ENCODE measurements around the gene FAM3C.
A peak's percentile ranks its signal among the peaks of the same experiment; 100 is the strongest.
"Not testable (repeated sequence)": the region's sequence is repeated elsewhere in the genome, so short reads cannot be mapped to it uniquely, and the experiment has no call there.

The FAM3C gene

DNA sequence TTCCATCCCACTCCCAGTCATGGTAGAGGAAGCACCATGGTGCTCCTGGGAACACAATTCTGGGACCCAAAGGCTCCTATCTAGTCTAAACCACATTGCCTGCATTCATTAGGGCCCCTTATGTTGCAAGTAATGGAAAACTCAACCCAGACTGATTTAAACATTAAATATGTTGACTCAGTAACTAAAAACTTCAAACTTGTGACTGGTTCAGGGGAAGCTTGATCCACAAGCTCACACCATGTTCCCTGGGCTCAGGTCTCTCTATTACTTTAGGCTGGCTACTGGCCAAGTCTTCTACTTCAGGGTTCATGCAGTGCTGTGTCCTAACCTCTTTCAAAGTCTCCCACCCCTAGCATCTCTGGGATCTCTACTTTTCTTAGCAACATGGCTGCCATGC, 54.2 kb downstream of the FAM3C start:
- H3K4me3 ChIP-seq (ENCODE audit: low read depth, low read length): no peak overlapping the region
- no peak for DNase-seq (ENCODE audit: low read depth)

DNA sequence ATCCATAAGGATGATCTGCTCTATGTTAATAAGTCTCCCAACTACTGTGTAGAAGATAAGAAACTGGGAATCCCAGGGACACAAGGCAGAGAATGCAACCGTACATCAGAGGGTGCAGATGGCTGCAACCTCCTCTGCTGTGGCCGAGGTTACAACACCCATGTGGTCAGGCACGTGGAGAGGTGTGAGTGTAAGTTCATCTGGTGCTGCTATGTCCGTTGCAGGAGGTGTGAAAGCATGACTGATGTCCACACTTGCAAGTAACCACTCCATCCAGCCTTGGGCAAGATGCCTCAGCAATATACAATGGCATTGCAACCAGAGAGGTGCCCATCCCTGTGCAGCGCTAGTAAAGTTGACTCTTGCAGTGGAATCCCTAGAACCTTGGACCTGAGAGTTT, 57.0 kb downstream of the FAM3C start:
- H3K4me3 ChIP-seq (ENCODE audit: low read depth, low read length): no peak overlapping the region
- DNase-seq (ENCODE audit: low read depth): no peak

DNA sequence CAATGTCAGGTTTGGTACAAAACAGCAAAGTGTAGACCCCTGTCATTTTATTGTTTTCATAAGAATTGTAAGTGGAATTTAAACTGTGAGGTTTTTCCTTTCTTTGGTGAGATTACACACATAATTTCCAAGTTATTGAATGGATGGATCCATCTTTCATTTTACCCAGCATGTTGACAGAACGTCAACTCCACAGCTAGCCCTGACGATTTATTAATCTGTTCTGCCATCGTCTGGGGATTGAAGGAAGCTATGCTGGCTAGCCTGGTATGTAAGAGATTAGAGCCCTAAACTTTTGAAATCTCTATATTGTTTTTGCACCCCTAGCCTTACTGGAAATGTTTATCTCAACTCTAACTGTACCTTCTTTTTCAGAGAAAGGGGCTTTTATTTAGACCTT, 58.7 kb downstream of the FAM3C start:
- no peak for DNase-seq (ENCODE audit: low read depth)
- no peak overlapping the region for H3K4me3 ChIP-seq (ENCODE audit: low read depth, low read length)

- DNase-seq (ENCODE audit: low read depth): no peak
- H3K4me3 ChIP-seq (ENCODE audit: low read depth, low read length): no peak overlapping the region
These were observed 59.5 kb downstream of the FAM3C start for GRCh38 chr7:121336579-121336978.

DNA sequence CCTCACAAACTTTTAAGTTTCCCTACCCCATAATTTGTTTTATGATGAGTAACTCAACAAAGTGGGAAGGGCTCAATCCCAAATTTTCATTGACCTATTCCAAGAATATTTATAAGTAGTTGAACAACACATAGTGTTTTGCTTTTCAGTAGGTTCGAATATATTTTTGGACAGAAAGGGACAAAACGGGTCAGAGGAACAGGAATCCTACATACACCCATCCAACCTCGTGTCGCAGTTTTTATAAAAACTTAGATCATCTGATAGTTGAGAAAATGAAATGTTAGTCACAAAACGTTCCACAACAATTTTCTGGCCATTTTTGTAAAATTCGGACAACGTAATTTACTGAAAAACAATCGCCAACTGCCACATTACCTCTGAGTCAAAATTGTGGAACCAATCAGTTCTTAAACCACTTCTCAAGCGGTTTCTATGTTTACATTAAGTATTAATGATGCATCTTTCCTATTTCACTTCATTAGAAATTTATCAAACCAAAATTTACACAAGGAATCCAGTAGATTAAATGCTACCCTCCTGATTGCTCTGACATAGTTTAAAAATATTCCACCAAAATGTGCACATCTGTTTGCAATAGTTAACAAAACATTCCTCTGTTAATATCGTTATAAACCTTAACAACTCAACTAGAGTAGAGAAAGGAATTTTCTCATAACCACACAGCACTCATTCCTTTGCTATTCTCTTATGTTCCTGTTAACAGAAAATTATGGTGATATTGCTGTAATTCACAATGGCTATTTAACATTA, 61.0 kb downstream of the FAM3C start:
- H3K4me3 ChIP-seq (ENCODE audit: low read depth, low read length): no peak overlapping the region
- no peak for DNase-seq (ENCODE audit: low read depth)

GRCh38 chr7:121334376-121334775, 61.7 kb downstream of the FAM3C start:
- no peak overlapping the region for H3K4me3 ChIP-seq (ENCODE audit: low read depth, low read length)
- no peak for DNase-seq (ENCODE audit: low read depth)

DNA sequence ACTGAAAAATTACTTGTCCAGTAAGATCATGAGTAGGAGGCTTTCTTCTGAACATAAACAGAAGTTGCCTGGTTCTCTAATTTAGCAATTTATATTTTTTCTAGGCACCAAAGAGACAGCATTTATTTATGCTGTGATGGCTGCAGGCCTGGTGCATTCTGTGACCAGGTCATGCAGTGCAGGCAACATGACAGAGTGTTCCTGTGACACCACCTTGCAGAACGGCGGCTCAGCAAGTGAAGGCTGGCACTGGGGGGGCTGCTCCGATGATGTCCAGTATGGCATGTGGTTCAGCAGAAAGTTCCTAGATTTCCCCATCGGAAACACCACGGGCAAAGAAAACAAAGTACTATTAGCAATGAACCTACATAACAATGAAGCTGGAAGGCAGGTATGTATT, 64.5 kb downstream of the FAM3C start:
- no peak for DNase-seq (ENCODE audit: low read depth)
- H3K4me3 ChIP-seq (ENCODE audit: low read depth, low read length): no peak overlapping the region

- no peak for DNase-seq (ENCODE audit: low read depth)
- no peak overlapping the region for H3K4me3 ChIP-seq (ENCODE audit: low read depth, low read length)
These were observed 65.1 kb downstream of the FAM3C start for GRCh38 chr7:121331048-121331447.

DNA sequence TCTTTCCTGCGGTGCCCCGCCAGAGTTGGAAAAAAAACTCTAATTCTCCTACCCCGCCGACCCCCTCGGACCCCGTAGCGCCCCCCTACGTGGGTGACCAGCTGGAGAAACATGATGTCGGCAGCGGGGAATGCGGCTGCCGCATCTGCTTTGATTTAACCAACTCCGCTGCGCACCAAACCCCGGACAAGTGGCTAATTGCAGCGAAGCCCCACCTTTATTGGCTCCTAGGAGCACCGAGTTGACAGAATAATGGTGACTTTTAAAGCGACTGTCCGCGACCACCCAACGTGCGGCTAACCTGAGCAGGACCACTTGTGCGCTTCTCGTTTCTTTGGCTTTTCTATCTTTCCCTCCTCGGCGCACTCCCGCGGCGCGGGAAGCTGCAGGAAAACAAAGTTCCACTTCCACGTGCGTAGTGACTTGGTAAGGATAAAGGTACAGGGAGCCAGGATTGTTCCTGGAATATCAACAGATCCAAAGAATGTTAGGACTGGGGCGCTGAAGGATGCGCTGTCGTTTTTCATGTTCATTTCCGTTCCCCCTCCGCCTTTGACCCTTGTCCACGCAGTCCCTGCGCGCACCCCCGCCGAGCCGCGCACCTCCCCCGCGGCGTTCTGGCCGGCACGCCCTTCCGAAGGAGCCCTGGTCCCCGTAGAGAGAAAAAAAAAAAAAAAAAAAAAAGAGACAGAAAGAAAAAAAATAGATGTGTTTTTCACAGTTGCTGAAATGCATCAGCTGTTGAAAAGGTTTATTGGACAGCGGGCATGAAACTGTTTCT, 65.9 kb downstream of the FAM3C start:
- no peak for DNase-seq (ENCODE audit: low read depth)
- peak overlapping the region; percentile 57 for H3K4me3 ChIP-seq (ENCODE audit: low read depth, low read length)

GRCh38 chr7:121329191-121330052, 66.7 kb downstream of the FAM3C start:
- DNase-seq (ENCODE audit: low read depth): no peak
- H3K4me3 ChIP-seq (ENCODE audit: low read depth, low read length): peak overlapping the region; percentile 57

GRCh38 chr7:121328508-121329190, 67.5 kb downstream of the FAM3C start, which contains the start of gene WNT16:
Gene WNT16, plus strand, starts transcription at chr7:121329000. Its CDS starts 293 bp downstream, at chr7:121329293.
- H3K4me3 ChIP-seq (ENCODE audit: low read depth, low read length): peak within 1 kb of the TSS; percentile 57
- DNase-seq (ENCODE audit: low read depth): no peak

DNA sequence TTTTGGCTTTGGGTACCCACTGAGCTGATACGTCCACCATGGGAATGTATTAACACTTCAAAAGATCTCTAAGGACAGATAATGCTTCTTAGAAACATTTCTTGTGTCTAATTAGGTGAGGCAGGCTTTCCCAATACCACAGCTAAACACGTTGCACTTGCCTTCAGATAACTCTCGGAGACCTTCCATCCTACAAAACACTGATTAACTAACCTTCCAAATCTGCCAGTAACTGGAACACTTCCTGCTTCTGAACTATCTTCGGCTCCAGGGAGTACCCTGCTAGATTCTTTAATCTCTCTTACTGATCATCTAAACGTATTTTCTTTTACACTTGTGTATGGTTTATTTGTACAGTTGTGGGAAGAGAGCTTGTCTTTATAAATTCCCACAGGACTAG, 68.4 kb downstream of the FAM3C start:
- no peak overlapping the region for H3K4me3 ChIP-seq (ENCODE audit: low read depth, low read length)
- no peak for DNase-seq (ENCODE audit: low read depth)

- DNase-seq (ENCODE audit: low read depth): no peak
- H3K4me3 ChIP-seq (ENCODE audit: low read depth, low read length): no peak overlapping the region
These were observed 72.4 kb downstream of the FAM3C start for GRCh38 chr7:121323515-121324302.

DNA sequence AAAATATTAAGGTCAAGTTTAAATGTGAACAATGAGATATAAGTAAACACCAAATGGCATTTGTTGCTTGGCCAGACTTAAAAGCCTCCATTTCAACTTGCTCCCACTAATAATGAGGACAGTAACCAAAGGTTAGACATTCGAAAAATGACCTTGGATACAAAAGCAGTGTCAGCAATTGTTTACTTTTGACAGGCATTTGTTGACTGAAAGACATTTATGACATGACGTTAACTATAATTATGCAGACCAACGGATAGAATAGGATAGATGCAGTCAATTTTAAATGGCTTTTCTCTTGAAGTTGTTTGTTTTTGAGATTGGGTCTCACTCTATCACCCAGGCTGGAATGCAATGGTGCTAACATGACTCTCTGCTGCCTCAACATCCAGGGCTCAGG, 73.6 kb downstream of the FAM3C start:
- H3K4me3 ChIP-seq (ENCODE audit: low read depth, low read length): no peak overlapping the region
- DNase-seq (ENCODE audit: low read depth): no peak

GRCh38 chr7:121315170-121315569, 80.9 kb downstream of the FAM3C start:
- not testable (repeated sequence) for DNase-seq (ENCODE audit: low read depth); H3K4me3 ChIP-seq (ENCODE audit: low read depth, low read length)

DNA sequence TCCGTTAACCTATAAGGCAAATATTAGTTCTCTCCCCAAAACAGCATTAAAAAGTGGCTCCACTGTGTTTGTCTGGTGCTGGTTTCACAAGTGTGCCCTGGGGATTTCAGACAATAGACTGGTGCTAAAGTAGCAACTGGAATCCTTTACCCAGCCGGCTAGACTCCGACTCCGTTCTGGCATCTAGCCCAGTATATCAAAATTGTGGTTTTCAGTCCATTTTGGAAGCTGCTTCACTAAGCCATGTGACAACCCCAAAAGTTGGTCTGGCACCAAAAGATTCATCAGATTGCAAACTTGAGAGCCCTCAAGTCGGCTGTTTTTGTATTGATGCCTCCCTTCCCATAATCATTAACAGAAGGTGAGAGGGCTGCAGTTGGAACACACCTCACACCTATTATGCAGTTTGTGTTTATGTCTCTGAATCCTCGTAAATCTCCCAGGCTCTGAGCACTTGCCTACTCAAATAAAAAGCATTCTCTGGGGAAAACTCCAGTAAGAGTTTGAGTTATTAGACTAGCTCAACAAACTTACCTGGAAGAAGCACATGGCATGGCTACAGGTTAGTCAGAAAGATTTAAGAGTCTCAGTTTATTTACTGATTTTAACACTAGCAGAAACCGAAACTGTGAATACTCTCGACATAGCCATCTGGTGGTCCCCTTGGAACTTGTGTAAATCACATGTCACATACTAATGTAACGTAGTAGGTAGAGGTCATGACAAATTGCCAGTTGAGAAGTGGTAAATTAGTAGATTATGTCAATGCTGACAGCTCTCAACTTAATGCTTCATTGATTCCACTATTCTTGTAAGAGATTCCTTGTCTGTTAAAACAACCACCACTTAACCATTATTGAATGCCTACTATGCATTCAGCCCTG, 82.1 kb downstream of the FAM3C start:
- no peak overlapping the region for H3K4me3 ChIP-seq (ENCODE audit: low read depth, low read length)
- DNase-seq (ENCODE audit: low read depth): peak; percentile 61

- H3K4me3 ChIP-seq (ENCODE audit: low read depth, low read length): no peak overlapping the region
- no peak for DNase-seq (ENCODE audit: low read depth)
These were observed 82.8 kb downstream of the FAM3C start for GRCh38 chr7:121313220-121313792.

Measured in skeletal muscle cell (primary cell).